ENCODE measurements around the gene LGALS8.
"Not testable (repeated sequence)": the region's sequence is repeated elsewhere in the genome, so short reads cannot be mapped to it uniquely, and the experiment has no call there.

The LGALS8 gene

DNA sequence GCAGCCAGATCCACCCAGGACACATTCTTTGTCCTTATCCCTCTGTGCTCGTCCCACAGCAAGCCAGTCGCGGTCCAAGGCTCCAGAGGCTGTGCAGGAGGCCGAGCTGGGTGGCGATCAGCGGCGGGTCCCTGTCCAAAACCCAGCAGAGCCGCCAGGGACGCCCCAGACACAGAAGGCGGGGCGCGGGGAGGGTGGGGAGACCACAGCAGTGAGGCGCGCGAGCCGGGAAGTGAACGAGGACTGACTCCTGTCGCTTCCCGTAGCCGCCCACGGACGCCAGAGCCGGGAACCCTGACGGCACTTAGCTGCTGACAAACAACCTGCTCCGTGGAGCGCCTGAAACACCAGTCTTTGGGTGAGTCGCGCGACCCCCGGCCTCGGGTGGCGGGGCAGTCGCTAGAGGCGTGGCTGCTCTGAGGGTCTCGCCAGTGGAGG lies at the start of gene LGALS8:
LGALS8 (plus strand) TSS at position 279 of the 438 bp plus-strand sequence. CDS start 2,089 bp downstream, outside the sequence.
- peak; percentile 75 for DNase-seq (ENCODE audit: low read depth)

DNA sequence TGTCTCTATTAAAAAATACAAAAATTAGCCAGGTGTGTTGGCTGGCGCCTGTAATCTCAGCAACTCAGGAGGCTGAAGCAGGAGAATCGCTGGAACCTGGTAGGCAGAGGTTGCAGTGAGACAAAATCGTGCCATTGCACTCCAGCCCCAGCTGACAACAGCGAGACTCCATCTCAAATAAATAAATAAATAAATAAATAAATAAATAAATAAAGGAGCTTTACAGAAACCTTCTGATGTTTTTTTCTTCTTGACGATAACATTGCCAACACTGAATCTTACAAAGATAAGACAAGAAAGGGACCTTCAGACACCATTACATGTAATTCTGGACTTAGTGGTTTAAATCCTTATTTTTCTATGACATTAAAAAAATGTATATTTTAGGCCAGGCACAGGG lies 47.8 kb upstream of the LGALS8 start:
- no peak for DNase-seq (ENCODE audit: low read depth)

DNA sequence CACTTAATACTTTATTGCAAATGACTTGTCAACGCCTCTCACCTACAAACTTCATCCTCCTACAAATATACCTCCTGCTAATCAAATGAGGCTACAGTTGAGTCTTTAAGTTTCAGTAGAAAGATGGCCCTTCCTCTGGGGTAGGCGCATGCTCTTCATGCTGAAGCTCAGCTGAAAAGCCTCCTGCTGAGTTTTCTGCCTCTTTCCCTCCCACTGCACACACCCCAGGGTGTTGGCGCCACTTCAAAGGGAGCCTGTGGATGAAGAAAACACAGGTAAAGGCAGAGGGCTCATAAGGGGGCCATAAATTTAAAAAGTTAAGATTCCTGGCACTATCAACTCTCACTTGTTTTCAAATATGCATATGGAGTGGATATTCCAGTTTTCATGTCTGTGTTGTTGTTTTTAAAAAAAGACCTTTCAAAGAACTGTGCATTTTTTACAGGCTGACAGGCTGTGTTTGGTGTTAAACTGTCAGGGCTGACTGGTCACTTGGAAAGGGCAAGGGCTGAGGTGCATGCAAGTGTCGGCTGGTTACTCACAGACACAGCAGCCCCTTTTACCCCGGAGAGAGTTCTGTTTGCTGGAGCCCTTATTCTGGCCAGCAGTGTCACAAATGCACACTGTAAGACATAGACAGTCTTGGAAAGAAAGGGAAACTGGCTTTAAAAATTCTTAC lies 42.9 kb upstream of the LGALS8 start:
- DNase-seq (ENCODE audit: low read depth) = no peak

DNA sequence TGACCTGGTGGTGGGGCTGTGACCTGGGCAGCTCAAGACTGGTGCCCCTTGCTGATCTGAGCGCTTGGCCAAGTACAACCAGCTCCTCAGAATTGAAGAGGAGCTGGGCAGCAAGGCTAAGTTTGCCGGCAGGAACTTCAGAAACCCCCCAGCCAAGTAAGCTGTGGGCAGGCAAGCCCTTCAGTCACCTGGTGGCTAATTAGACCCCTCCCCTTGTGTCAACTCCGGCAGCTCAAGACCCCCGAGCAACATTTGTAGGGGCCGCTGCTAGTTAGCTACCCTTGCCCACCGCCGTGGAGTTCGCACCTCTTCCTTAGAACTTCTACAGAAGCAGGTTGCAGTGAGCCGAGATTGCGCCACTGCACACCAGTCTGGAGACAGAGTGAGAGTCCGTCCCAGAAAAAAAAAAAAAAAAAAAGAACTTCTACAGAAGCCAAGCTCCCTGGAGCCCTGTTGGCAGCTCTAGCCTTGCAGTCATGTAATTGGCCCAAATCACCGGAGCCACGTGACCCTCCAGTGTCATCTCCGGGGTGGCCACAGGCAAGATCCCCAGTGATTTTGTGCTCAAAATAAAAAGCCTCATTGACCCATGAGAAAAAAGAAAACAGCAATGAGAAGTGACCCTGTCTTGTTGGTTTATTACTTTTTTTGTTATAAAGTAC lies 39.3 kb upstream of the LGALS8 start:
- DNase-seq (ENCODE audit: low read depth) = no peak

- no peak for DNase-seq (ENCODE audit: low read depth)
These were observed 37.3 kb upstream of the LGALS8 start for GRCh38 chr1:236486356-236487002.

DNA sequence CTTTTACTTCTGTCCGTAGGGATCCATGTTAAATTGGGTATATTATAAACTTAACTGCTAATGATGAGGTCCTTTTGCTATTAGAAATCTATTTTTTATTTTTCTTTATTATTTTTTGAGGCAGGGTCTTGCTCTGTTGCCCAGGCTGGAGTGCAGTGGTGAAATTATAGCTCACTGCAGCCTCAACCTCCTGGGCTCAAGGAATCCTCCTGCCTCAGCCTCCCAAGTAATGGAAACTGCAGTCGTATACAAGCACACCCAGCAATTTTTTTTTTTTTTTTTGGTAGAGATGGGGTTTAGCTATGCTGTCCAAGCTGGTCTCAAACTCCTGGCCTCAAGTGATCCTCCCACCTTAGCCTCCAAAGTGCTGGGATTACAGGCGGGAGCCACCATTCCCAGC lies 34.6 kb upstream of the LGALS8 start:
- not testable (repeated sequence) for DNase-seq (ENCODE audit: low read depth)

DNA sequence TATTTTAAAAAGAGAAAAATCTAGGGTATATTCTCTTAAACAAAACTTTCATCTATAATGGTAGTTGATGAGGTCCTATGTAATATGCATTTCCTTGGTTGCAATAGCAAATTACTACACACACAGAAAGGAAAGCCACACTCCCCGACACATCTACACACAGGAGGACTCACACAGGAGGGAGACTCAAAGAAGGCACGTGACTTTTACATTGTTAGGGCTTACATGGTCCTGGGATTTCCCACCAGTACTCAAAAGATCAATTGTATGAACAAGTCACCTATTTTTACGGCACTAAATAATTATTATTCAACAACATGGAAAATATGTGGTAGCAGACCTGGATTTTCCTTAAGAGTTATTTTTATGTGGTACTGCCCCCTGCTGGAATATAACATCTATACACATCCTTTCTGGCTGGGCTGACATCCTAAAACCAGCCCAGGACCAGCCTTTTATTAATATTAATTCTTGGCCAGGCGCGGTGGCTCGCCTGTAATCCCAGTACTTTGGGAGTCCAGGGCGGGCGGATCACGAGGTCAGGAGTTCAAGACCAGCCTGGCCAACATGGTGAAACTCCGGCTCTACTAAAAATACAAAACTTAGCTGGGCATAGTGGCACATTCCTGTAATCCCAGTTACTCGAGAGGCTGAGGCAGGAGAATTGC lies 33.9 kb upstream of the LGALS8 start:
- no peak for DNase-seq (ENCODE audit: low read depth)

- DNase-seq (ENCODE audit: low read depth) = no peak
These were observed 32.2 kb upstream of the LGALS8 start for GRCh38 chr1:236491469-236492136.

- DNase-seq (ENCODE audit: low read depth) = no peak
These were observed 31.4 kb upstream of the LGALS8 start for GRCh38 chr1:236492378-236492777.

- DNase-seq (ENCODE audit: low read depth) = no peak
These were observed 29.7 kb upstream of the LGALS8 start for GRCh38 chr1:236494082-236494481.

DNA sequence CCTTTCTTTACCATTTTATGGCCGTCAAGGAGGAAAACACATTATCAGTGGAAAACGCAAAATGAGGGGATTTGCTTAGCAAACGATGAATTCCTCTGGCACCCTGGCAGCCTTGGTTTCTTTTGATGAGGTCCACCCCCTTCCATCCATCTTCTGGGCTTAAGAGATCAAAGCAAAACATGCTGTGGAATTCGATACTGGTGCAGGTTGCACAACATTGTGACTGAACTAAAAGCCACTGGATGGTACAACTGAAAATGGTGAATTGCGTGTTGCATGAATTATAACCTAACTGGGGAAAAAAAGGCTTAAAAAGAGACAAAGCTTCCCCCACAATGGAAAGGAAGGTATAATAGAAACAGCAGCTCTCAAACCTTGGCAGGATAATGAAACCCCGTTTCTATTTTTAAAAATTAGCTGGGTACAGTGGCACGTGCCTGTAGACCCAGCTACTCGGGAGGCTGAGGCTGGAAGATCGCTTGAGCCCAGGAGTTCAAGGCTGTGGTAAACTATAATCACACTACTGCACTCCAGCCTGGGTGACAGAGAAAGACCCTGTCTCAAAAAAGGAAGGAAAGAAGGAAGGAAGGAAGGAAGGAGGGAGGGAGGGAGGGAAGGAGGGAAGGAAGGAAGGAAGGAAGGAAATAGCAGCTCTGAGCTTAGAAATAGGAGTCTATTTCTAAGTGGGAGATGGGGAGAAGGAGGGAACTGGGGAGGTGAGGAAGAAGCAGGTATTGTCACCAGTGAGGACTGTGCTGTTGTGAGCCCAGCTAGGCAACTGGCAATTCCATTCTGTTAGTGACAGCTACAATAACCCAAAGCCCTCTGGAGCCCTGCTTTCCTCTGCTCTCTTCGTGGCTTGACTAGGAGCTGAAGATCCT lies 29.0 kb upstream of the LGALS8 start:
- DNase-seq (ENCODE audit: low read depth) = no peak

DNA sequence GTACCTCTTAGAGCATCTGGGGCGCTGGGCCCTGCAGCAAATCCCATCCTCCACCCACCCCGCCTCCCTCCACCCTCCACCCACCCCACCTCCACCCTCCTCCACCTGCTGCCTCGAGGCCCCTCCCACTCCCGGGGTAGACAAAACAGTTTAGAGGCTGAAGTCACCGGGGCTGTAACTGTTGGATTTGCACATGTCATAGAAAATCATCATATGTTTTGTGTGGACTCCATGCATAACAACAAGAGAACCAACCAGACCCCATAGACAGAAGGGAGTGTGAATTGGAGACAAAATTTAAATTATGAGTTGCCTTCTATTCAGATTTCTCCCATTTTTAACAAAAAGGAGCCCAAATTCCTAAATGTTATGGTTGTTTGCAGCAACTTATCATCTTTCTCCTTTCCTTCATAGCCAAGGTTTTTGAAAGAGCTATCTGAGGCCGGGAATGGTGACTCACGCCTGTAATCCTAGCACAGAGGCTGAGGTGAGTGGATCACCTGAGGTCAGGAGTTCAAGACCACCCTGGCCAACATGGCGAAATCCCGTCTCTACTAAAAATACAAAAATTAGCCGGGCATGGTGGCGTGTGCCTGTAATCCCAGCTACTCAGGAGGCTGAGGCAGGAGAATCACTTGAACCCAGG lies 28.2 kb upstream of the LGALS8 start:
- DNase-seq (ENCODE audit: low read depth) = no peak

GRCh38 chr1:236497908-236498307 lies 25.9 kb upstream of the LGALS8 start:
- no peak for DNase-seq (ENCODE audit: low read depth)

DNA sequence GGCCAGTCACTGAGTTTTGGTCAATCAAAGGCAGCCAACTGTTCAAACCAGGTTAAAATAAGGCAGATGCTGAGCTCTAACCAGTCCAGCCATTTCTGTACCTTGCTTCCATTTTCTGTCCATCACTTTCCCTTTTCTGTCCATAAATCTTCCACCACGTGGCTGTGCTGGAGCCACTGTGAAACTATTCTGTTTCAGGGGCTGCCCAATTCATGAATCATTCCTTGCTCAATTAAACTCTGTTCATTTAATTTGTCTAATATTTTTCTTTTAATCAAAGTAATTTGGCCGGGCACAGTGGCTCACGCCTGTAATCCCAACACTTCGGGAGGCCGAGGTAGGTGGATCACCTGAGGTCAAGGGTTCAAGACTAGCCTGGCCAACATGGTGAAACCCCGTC lies 22.7 kb upstream of the LGALS8 start:
- no peak for DNase-seq (ENCODE audit: low read depth)

DNA sequence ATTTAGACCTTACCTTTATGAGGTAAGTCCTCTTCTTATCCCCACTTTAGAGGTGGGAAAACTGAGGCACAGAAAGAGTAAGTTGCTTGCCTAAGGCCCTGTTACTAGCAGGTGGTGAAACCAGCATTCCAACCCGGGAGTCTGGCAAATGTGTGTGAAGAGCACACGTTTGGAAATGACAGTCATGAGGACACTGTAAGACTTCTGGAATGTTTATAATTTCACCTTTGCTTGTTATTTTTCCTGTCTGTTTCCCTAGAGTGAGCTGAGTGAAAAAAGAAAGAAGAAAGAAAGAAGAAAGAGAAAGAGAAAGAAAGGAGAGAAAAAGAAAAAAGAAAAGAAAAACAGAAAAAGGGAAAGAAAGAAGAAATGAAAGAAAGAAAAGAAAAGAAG lies 21.2 kb upstream of the LGALS8 start:
- DNase-seq (ENCODE audit: low read depth) = no peak

DNA sequence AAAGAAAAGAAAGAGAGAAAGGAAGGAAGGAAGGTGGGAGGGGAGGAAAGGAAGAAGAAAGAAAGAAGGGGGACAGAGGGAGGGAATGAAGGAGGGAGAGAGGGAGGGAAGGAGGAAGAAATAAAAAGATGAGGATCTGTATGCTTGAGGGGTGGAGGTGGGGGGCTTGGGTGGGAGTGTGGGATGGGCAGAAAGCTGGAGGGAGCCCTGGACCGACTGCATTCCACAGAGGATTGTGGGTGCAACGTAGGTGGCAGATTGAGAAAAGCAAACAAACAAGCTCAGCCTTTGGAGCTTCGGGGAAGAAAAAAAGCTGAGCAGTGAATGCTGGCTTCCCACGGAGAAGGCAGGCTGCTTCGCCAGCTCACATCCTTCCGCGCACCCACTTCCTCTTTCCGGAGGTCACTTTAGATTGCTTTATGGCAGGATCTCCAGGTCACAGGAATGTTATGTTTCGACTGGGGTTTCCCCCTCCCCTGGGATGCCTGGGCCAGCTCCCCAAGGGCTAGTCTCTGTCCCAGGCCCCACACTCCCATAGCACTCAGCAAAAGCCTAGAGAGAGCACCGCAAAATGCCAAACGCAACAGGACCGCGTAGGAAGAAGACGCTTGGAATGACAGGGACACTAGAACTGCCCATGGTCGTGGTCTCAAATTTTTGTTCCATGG lies 20.7 kb upstream of the LGALS8 start:
- DNase-seq (ENCODE audit: low read depth) = no peak

- not testable (repeated sequence) for DNase-seq (ENCODE audit: low read depth)
These were observed 19.4 kb upstream of the LGALS8 start for GRCh38 chr1:236504338-236504737.

DNA sequence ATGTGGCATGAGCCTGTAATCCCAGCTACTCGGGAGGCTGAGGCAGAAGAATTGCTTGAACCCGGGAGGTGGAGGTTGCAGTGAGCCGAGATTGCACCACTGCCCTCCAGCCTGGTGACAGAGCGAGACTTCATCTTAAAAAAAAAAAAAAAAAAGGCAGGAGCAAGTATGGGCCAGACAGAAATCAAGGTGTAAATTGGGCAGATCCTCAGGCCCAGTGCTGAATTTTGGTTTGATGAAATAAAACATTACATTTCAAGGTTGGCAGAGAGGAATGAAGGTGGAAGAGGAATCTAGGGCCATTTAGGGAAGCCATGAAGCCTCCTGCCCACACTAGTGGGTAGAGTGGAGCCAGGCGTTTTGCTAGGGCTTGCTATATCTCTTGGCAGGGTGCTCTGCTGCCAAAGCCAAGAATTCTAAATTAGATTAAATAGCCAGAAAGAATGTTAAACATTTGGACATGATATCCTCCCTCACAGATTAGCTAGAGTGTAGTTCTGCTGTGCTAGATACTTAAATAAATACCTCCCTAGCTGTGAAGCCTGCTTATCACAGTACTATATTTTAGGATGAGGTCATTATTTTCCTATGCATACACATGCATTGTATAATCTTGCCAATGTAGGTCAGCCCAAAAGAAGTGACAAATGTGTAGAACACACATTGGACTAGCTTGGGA lies 16.6 kb upstream of the LGALS8 start:
- DNase-seq (ENCODE audit: low read depth) = no peak

GRCh38 chr1:236508593-236509027 lies 15.2 kb upstream of the LGALS8 start:
- DNase-seq (ENCODE audit: low read depth) = no peak

Data from stimulated activated CD8-positive, alpha-beta memory T cell treated with anti-CD3 and anti-CD28 coated beads, Interleukin-7, amount 100 ng/mL, for 24 hours (primary cell).